Esophagus squamous epithelium (tissue), 5 donors: ENCODE data around the gene PILRA. TPM values are rescaled to one million over a fixed set of nuclear protein-coding genes. Genes with fewer than 3 reads are reported as not detected.
"Not testable (repeated sequence)": the region's sequence is repeated elsewhere in the genome, so short reads cannot be mapped to it uniquely, and the experiment has no call there.

Experiments used
- DNase-seq: peaks from one replicate; lab custom pipeline; 2025; lab: John Stamatoyannopoulos, UW
- H3K27ac ChIP-seq, 4 donors: fragments of 200-600 bp; sonication (generic); one replicate each; pipeline ENCODE4 v1.5.1; 2016 to 2019; ENCODE audit warnings: mild to moderate bottlenecking in 1 of 4
- H3K27me3 ChIP-seq, 4 donors: fragments of 200-600 bp; sonication (generic); 1 replicate in 3 of 4; 2 replicates in 1 of 4; pipeline versions ENCODE4 v1.5.1 to v1.6.0; 2017 to 2021; ENCODE audit warnings: antibody characterized with exemption in 1 of 4
- H3K36me3 ChIP-seq, 3 donors: fragments of 200-600 bp; sonication (generic); one replicate each; pipeline ENCODE4 v1.5.1; 2016 to 2019
- H3K4me1 ChIP-seq, 3 donors: fragments of 200-600 bp; sonication (generic); one replicate each; pipeline ENCODE4 v1.5.1; 2017 to 2019
- H3K4me3 ChIP-seq, 4 donors: fragments of 200-600 bp; sonication (generic); 1 replicate in 3 of 4; 2 replicates in 1 of 4; pipeline ENCODE4 v1.5.1; 2016 to 2019; ENCODE audit warnings: mild to moderate bottlenecking in 2 of 4, moderate library complexity in 1 of 4
- H3K9me3 ChIP-seq, 3 donors: fragments of 200-600 bp; sonication (generic); one replicate each; pipeline ENCODE4 v1.5.1; 2016 to 2019
- POLR2A ChIP-seq, 4 donors: fragments of 450-650 bp; IDR thresholded peaks; one replicate each; pipeline ENCODE4 v1.6.1; 2017; ENCODE audit warnings: antibody characterized with exemption in 4 of 4, mild to moderate bottlenecking in 4 of 4, moderate library complexity in 3 of 4
- WGBS, 2 donors: methylation state at CpG; one replicate each; pipeline ENCODE4 v1.1.5; 2018; 5-methylcytosine and 5-hydroxymethylcytosine counted together
- intact Hi-C: fragments of 100-400 bp; cut with DNase I; formaldehyde crosslinking; loops from one replicate; pipeline ENCODE4 v1.15.0; 2022
- total RNA-seq, 4 donors: library from RNA; depleted of rRNA; stranded (reverse); fragments of >200 nt; gene quantifications; one replicate each; pipeline ENCODE4 v1.1.0, GENCODE V29; 2016
- TF ChIP-seq, protein P1 (sequence below), 6 experiments: fragments of 450-650 bp in 4 of 6; fragments of 200-600 bp in 2 of 6; sonication (generic) in 2 of 6; IDR thresholded peaks; one replicate each; pipeline ENCODE4 v1.5.1; 2016 to 2019; ENCODE audit warnings: antibody characterized with exemption in 6 of 6, mild to moderate bottlenecking in 4 of 6, moderate library complexity in 4 of 6
- donor health status: DM: yes; HTN: yes; CAD: no.

PILRA gene
- total RNA-seq, 4 donors from 2014 or later: 0.61 to 5.0 (median 1.1) TPM

DNA sequence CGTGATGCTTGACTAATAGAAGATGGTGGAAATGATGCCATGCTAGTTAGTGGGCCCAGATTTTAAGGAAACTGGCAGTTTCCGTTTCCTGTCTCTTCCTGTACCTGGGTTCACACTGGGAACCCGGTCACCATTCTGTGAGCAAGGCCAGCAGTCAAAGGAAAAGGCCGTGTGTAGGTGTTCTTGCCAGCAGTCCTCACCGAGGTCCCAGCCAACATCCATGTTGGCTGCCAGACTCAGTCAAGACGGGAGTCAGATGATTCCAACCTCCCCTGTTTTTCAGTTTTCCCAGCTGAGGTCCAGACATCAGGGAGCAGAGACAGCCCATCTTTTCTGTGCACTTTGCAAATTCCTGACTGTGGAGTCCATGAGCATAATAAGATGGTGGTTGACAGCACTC is 30.5 kb upstream of the PILRA start:
- Histone ChIP-seq H3K4me3 (no peak overlapping the region), H3K36me3 (peaks cover 8 to 80% (median 13%) of the 10 kb centered on the region in 3 donors), H3K9me3 (no peaks in the 10 kb centered on the region), H3K4me1 (peaks cover 5 to 38% (median 6%) of the 10 kb centered on the region in 3 donors), H3K27me3 (no peaks in the 10 kb centered on the region), H3K27ac (peak overlapping the region in 1 of 4 donors; percentile 14)
- DNase-seq: no peak
- WGBS, 2 donors: 46 to 78% methylated on average over 4 of the region's 6 CpGs
- TF ChIP-seq, protein P1, sequence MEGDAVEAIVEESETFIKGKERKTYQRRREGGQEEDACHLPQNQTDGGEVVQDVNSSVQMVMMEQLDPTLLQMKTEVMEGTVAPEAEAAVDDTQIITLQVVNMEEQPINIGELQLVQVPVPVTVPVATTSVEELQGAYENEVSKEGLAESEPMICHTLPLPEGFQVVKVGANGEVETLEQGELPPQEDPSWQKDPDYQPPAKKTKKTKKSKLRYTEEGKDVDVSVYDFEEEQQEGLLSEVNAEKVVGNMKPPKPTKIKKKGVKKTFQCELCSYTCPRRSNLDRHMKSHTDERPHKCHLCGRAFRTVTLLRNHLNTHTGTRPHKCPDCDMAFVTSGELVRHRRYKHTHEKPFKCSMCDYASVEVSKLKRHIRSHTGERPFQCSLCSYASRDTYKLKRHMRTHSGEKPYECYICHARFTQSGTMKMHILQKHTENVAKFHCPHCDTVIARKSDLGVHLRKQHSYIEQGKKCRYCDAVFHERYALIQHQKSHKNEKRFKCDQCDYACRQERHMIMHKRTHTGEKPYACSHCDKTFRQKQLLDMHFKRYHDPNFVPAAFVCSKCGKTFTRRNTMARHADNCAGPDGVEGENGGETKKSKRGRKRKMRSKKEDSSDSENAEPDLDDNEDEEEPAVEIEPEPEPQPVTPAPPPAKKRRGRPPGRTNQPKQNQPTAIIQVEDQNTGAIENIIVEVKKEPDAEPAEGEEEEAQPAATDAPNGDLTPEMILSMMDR (IDR thresholded peaks at IDR 0.05): no peak
- no peak for TF ChIP-seq POLR2A (IDR thresholded peaks at IDR 0.05)
- intact Hi-C loops: no loop called here

DNA sequence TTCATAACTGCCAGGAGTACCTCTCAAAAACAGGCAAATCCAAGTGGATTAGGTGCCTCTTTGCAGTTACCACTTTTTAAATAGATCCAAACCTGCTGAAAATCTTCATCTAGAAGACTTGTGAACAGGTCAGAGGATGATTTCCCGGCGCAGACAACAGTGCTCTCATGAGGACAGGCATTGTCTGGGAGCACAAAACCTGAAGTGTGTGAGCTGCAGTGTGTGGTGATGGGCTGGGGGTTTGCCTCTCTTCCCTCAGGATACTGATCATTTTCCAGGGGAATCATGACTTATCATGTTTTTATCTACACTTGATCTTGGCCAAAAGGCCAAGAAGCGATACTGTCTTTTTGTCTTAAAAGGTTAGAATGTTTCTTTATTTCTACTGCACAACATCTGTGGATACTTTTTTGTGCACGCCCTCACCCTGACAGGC is 29.1 kb upstream of the PILRA start:
- H3K4me3 ChIP-seq, DNase-seq, intact Hi-C loops, H3K27me3 ChIP-seq, H3K9me3 ChIP-seq: not testable (repeated sequence)
- peak overlapping the region in 2 of 4 donors; percentile 13 to 60 for H3K27ac ChIP-seq
- H3K4me1 ChIP-seq: peaks cover 4 to 31% (median 5%) of the 10 kb centered on the region in 3 donors
- H3K36me3 ChIP-seq: peaks cover 13 to 80% (median 15%) of the 10 kb centered on the region in 3 donors
- WGBS, 2 donors: 83 to 91% methylated on average over 3 of the region's 4 CpGs

DNA sequence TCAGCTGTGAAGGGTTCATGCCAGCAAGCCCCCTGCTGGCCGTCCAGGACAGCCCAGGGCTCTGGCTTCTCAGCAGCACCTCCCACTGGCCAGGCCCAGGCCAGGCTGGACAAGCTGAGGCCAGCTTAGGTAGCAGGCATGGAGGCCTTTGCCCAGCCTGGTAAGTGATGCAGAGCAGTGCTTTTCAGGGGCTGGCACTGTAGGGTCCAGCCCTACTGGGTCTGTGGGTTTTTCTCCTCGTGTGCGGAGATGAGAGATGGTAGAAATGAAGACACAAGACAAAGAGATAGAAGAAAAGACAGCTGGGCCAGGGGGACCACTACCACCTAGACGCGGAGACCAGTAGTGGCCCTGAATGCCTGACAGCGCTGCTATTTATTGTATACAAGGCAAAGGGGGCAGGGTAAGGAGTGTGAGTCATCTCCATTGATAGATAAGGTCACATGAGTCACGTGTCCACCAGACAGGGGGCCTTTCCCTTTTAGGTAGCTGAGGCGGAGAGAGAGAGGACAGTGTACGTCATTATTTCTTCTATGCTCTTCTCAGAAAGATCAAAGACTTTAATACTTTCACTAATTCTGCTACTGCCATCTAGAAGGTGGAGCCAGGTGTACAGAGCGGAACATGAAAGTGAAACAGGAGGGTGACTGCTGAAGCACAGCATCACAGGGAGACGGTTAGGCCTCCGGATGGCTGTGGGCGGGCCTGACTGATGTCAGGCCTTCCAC is 28.6 kb upstream of the PILRA start:
- TF ChIP-seq, protein P1 (IDR thresholded peaks at IDR 0.05): peak in 4 of 6 experiments; percentile 16 to 31 (median 20)
- intact Hi-C loops, H3K9me3 ChIP-seq, H3K27me3 ChIP-seq, H3K4me3 ChIP-seq: not testable (repeated sequence)
- H3K36me3 ChIP-seq: peaks cover 16 to 81% (median 17%) of the 10 kb centered on the region in 3 donors
- peak; percentile 46 for DNase-seq
- WGBS, 2 donors: 35 to 44% methylated on average over 8 of the region's 13 CpGs
- peak overlapping the region; percentile 13 to 70 (median 58) for H3K27ac ChIP-seq
- H3K4me1 ChIP-seq: peaks cover 4 to 31% (median 5%) of the 10 kb centered on the region in 3 donors

DNA sequence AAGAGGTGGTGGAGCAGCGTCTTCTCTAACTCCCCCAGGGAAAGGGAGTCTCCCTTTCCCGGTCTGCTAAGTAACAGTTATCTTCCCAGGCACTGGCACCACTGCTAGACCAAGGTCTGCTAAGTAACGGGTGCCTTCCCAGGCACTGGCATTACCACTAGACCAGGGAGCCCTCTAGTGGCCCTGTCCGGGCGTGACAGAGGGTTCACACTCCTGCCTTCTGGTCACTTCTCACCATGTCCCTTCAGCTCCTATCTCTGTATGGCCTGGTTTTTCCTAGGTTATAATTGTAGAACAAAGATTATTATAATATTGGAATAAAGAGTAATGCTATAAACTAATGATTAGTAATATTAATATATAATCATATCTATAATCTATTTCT is 28.0 kb upstream of the PILRA start:
- H3K9me3 ChIP-seq, intact Hi-C loops, H3K4me3 ChIP-seq, H3K27me3 ChIP-seq, DNase-seq: not testable (repeated sequence)
- H3K36me3 ChIP-seq: peaks cover 20 to 86% (median 20%) of the 10 kb centered on the region in 3 donors
- peak overlapping the region in 1 of 4 donors; percentile 70 for H3K27ac ChIP-seq
- TF ChIP-seq, protein P1 (IDR thresholded peaks at IDR 0.05): peak in 5 of 6 experiments; percentile 9 to 51 (median 43)
- H3K4me1 ChIP-seq: peaks cover 4 to 31% (median 5%) of the 10 kb centered on the region in 3 donors
- WGBS, 2 donors: 0% methylated on average over 2 of the region's 5 CpGs

DNA sequence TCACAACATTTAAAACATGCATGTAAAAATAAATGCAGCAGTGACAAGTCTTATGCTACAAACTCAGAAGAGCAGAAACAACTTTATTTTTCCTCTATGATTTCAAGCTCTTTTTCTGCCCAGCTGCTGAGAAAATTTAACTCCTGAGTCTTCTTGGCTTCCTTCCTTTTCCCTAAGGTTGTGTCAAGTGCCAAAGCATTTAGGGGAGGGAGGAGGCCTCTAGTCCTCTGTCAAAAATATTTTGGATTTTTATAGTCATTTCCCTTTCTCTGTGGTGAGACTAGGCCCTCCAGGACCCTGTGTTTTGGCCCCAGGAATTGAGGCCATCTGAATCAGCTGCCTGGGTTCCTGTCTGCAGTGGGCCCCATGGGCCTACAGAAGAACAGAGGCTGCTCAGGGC is 26.4 kb upstream of the PILRA start:
- Histone ChIP-seq H3K36me3 (peaks cover 32 to 91% (median 35%) of the 10 kb centered on the region in 3 donors), H3K4me1 (peaks cover 4 to 21% (median 5%) of the 10 kb centered on the region in 3 donors), H3K9me3 (no peaks in the 10 kb centered on the region), H3K4me3 (no peak overlapping the region), H3K27ac (no peak overlapping the region), H3K27me3 (no peaks in the 10 kb centered on the region)
- DNase-seq: no peak
- TF ChIP-seq, protein P1 (IDR thresholded peaks at IDR 0.05): no peak
- no peak for TF ChIP-seq POLR2A (IDR thresholded peaks at IDR 0.05)
- intact Hi-C loops: no loop called here
